SK-N-SH (cell line): ENCODE measurements around the gene SPEG. TPM values are rescaled to one million over a fixed set of nuclear protein-coding genes. Genes with fewer than 3 reads are reported as not detected.

Experiments used
- CTCF ChIA-PET: fragments of 300-600, 350-600 bp; formaldehyde crosslinking; extraction: SDS; loops from one replicate; lab custom pipeline; 2021; lab: Yijun Ruan, JAX
- POLR2A ChIA-PET: fragments of 350-600 bp; sonication (Branson Sonifier 250); formaldehyde crosslinking; extraction: SDS; loops from one replicate; lab custom pipeline; 2020; ENCODE audit warnings: antibody characterized with exemption, inconsistent platforms; lab: Yijun Ruan, JAX
- DNase-seq: peaks from one replicate; pipeline ENCODE4 v3.0.0; 2012
- H2AFZ ChIP-seq: fragments of 200-600 bp; sonication (generic); 2 replicates; pipeline ENCODE4 v1.8.1; 2016; ENCODE audit warnings: antibody characterized with exemption, mild to moderate bottlenecking, low read depth
- H3F3A ChIP-seq: fragments of 200-600 bp; sonication (generic); replicated peaks from 2 replicates; pipeline ENCODE3; 2016; ENCODE audit warnings: antibody characterized with exemption, mild to moderate bottlenecking; ENCODE audit not compliant: insufficient read depth
- H3K27ac ChIP-seq, 2 experiments: fragments of 200-500 bp in 1 of 2; fragments of 200-600 bp in 1 of 2; sonication (Bioruptor generic) in 1 of 2; sonication (generic), shearing (Covaris generic) in 1 of 2; 2 replicates each; pipeline versions ENCODE4 v1.5.1 to v1.6.1; 2014 to 2016; ENCODE audit warnings: low read depth in 2 of 2, inconsistent platforms in 1 of 2, low read length in 1 of 2, mild to moderate bottlenecking in 1 of 2, mixed read lengths in 1 of 2
- H3K27me3 ChIP-seq: fragments of 200-600 bp; sonication (generic), shearing (Covaris generic); 2 replicates; pipeline ENCODE4 v1.6.1; 2016; ENCODE audit warnings: mixed run types; ENCODE audit not compliant: insufficient read depth
- H3K36me3 ChIP-seq, 2 experiments: fragments of 200-500 bp in 1 of 2; fragments of 200-600 bp in 1 of 2; sonication (Bioruptor generic) in 1 of 2; sonication (generic) in 1 of 2; replicated peaks in 1 of 2; 2 replicates each; pipeline versions ENCODE3 to v1.5.1; 2014 to 2016; ENCODE audit warnings: low read length in 1 of 2, mild to moderate bottlenecking in 1 of 2; ENCODE audit not compliant: insufficient read depth in 2 of 2, control insufficient read depth in 1 of 2
- H3K4me1 ChIP-seq, 2 experiments: fragments of 200-500 bp in 1 of 2; fragments of 200-600 bp in 1 of 2; sonication (Bioruptor generic) in 1 of 2; sonication (generic), shearing (Covaris generic) in 1 of 2; 2 replicates each; pipeline versions ENCODE4 v1.5.1 to v1.6.1; 2014 to 2016; ENCODE audit warnings: low read depth in 1 of 2, low read length in 1 of 2, mixed run types in 1 of 2; ENCODE audit not compliant: insufficient read depth in 2 of 2, control insufficient read depth in 1 of 2
- H3K4me2 ChIP-seq: fragments of 200-600 bp; sonication (generic), shearing (Covaris generic); 2 replicates; pipeline ENCODE4 v1.6.1; 2017; ENCODE audit warnings: mixed run types
- H3K4me3 ChIP-seq, 2 experiments: fragments of 200-500 bp in 1 of 2; fragments of 200-600 bp in 1 of 2; sonication (Bioruptor generic) in 1 of 2; sonication (generic), shearing (Covaris generic) in 1 of 2; 2 replicates each; pipeline versions ENCODE4 v1.5.1 to v1.8.1; 2014 to 2016; ENCODE audit warnings: low read depth in 2 of 2, inconsistent platforms in 1 of 2, low read length in 1 of 2, mild to moderate bottlenecking in 1 of 2, mixed read lengths in 1 of 2, moderate library complexity in 1 of 2
- H3K79me2 ChIP-seq: fragments of 200-600 bp; sonication (generic); 2 replicates; pipeline ENCODE4 v1.8.1; 2017; ENCODE audit warnings: mild to moderate bottlenecking; ENCODE audit not compliant: insufficient read depth
- H3K9ac ChIP-seq: fragments of 200-600 bp; sonication (generic); 2 replicates; pipeline ENCODE4 v1.6.1; 2017; ENCODE audit warnings: mixed run types
- H3K9me2 ChIP-seq: fragments of 200-600 bp; sonication (generic); 2 replicates; pipeline ENCODE4 v1.6.1; 2017; ENCODE audit warnings: mixed run types
- H3K9me3 ChIP-seq: fragments of 200-600 bp; sonication (generic); 2 replicates; pipeline ENCODE4 v1.6.1; 2017; ENCODE audit warnings: mixed run types, mild to moderate bottlenecking, moderate library complexity
- H4K20me1 ChIP-seq: fragments of 200-600 bp; sonication (generic); 2 replicates; pipeline ENCODE4 v1.6.1; 2017; ENCODE audit warnings: mild to moderate bottlenecking, mixed run types; ENCODE audit not compliant: insufficient read depth
- CHD2 ChIP-seq: fragments of 150-350 bp; IDR thresholded peaks from 2 replicates; pipeline ENCODE4 v1.6.1; 2018; ENCODE audit warnings: low read length; ENCODE audit not compliant: partially characterized antibody
- ELF1 ChIP-seq: IDR thresholded peaks from 2 replicates; pipeline ENCODE4 v1.4.0; 2012
- EZH2phosphoT487 ChIP-seq: fragments of 200-600 bp; sonication (generic); IDR thresholded peaks from 2 replicates; pipeline ENCODE4 v1.6.1; 2017; ENCODE audit warnings: low read depth, mixed run types, mild to moderate bottlenecking, antibody characterized with exemption, moderate library complexity, borderline replicate concordance
- GABPA ChIP-seq: IDR thresholded peaks from 2 replicates; pipeline ENCODE4 v1.4.0; 2012; ENCODE audit warnings: low read depth, mild to moderate bottlenecking
- JUND ChIP-seq: IDR thresholded peaks from 2 replicates; pipeline ENCODE4 v1.4.0; 2012
- PBX3 ChIP-seq: IDR thresholded peaks from 2 replicates; pipeline ENCODE4; 2012
- POLR2AphosphoS5 ChIP-seq: IDR thresholded peaks from 2 replicates; pipeline ENCODE4 v1.6.1; 2012; ENCODE audit warnings: low read depth, low read length
- RCOR1 ChIP-seq: fragments of 150-350 bp; IDR thresholded peaks from 2 replicates; pipeline ENCODE4 v1.6.1; 2017; ENCODE audit warnings: antibody characterized with exemption, low read length
- REST ChIP-seq: IDR thresholded peaks from 2 replicates; pipeline ENCODE4 v1.6.1; 2012; ENCODE audit warnings: mild to moderate bottlenecking, low read depth, low read length, moderate library complexity
- RXRA ChIP-seq: IDR thresholded peaks from 2 replicates; pipeline ENCODE4 v1.4.0; 2012; ENCODE audit warnings: low read depth, mild to moderate bottlenecking, borderline replicate concordance
- SMC3 ChIP-seq: IDR thresholded peaks from 2 replicates; pipeline ENCODE4 v1.6.1; 2012; ENCODE audit warnings: low read depth, low read length, improper control_type of control experiment
- TCF12 ChIP-seq: IDR thresholded peaks from 2 replicates; pipeline ENCODE4 v1.4.0; 2012
- TEAD4 ChIP-seq: IDR thresholded peaks from 2 replicates; pipeline ENCODE4 v1.4.0; 2012; ENCODE audit warnings: mild to moderate bottlenecking, borderline replicate concordance; ENCODE audit not compliant: insufficient read depth
- YY1 ChIP-seq: IDR thresholded peaks from 2 replicates; pipeline ENCODE4 v1.4.0; 2012; ENCODE audit warnings: low read depth, mild to moderate bottlenecking
- WGBS: methylation state at CpG from one replicate; pipeline ENCODE4 v1.1.6; 2017; ENCODE audit warnings: low lambda C conversion rate; 5-methylcytosine and 5-hydroxymethylcytosine counted together
- polyA plus RNA-seq, 3 experiments: library from polyadenylated mRNA; depleted of rRNA; stranded (reverse); fragments of >200 nt; gene quantifications; 2 replicates each; pipeline ENCODE4 v1.2.3, GENCODE V29; 2012
- TF ChIP-seq, protein P1 (sequence below): fragments of 150-350 bp; IDR thresholded peaks from 2 replicates; pipeline ENCODE4 v1.6.1; 2017; ENCODE audit warnings: antibody characterized with exemption, low read length, low read depth, borderline replicate concordance

The SPEG gene
- polyA plus RNA-seq, 1 of the 3 experiments (the other 2 are of a cell fraction): 107 TPM

DNA sequence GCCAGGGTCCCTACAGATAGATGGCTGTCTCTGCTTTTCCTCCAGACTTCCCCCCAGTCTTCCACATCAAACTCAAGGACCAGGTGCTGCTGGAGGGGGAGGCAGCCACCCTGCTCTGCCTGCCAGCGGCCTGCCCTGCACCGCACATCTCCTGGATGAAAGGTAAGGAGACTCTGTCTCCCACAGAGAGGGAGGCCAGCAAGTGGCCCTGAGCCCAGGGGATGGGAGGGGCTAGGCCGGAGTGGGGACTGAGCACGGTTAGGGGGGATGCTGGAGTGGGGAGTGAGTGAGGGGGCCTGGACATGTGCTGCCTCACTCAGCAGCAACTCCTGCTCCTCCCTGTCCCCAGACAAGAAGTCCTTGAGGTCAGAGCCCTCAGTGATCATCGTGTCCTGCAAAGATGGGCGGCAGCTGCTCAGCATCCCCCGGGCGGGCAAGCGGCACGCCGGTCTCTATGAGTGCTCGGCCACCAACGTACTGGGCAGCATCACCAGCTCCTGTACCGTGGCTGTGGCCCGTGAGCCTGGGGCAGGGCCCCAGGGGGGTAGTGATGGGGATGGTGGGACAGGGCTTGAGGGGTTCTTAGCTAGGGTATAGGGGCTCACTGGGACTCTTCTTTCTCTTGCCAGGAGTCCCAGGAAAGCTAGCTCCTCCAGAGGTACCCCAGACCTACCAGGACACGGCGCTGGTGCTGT lies 53.7 kb downstream of the SPEG start:
- POLR2A ChIA-PET: no interaction called here
- TF ChIP-seq CHD2 (no peak), EZH2phosphoT487 (no peak), SMC3 (no peak), JUND (no peak), RXRA (no peak), TCF12 (no peak), POLR2AphosphoS5 (no peak), PBX3 (no peak)
- Histone ChIP-seq H3K4me3 (no peak overlapping the region), H3F3A (no peaks in the 10 kb centered on the region), H3K4me1 (peaks cover 0 to 7% of the 10 kb centered on the region in 2 experiments; a peak in 1 of 4 replicates), H3K9me3 (no peaks in the 10 kb centered on the region), H3K79me2 (no peaks in the 10 kb centered on the region), H3K27me3 (no peaks in the 10 kb centered on the region), H3K36me3 (peaks cover 6 to 32% of the 10 kb centered on the region in 2 experiments), H4K20me1 (no peaks in the 10 kb centered on the region), H3K9ac (no peak overlapping the region), H3K27ac (no peak overlapping the region), H2AFZ (no peak overlapping the region), H3K4me2 (no peak overlapping the region), H3K9me2 (no peaks in the 10 kb centered on the region)
- CTCF ChIA-PET: interaction anchor here (1.2 to 62.1 kb wide), 3 partner anchors 6 to 42 kb away, joined by 4 to 2824 read pairs (median 2824); partner anchors contain the start of genes ASIC4, CHPF, GMPPA and TMEM198
- DNase-seq: no peak
- WGBS: 95% methylated on average over 7 of the region's 17 CpGs

GRCh38 chr2:219488844-219489194 lies 54.2 kb downstream of the SPEG start:
- H3K4me1 ChIP-seq: peaks cover 0 to 7% of the 10 kb centered on the region in 2 experiments; a peak in 1 of 4 replicates
- H3K36me3 ChIP-seq: peaks cover 6 to 30% of the 10 kb centered on the region in 2 experiments
- H4K20me1 ChIP-seq: no peaks in the 10 kb centered on the region
- no peaks in the 10 kb centered on the region for H3K9me3 ChIP-seq
- no peak overlapping the region for H3K4me2 ChIP-seq
- H3K9me2 ChIP-seq: no peaks in the 10 kb centered on the region
- no peak for DNase-seq
- H3K79me2 ChIP-seq: no peaks in the 10 kb centered on the region
- no peaks in the 10 kb centered on the region for H3K27me3 ChIP-seq
- H2AFZ ChIP-seq: no peak overlapping the region
- no peak overlapping the region for H3K4me3 ChIP-seq
- ChIA-PET CTCF (interaction anchor here (1.2 to 62.1 kb wide), 3 partner anchors 6 to 42 kb away, joined by 4 to 2824 read pairs (median 2824); partner anchors contain the start of genes ASIC4, CHPF, GMPPA and TMEM198), POLR2A (no interaction called here)
- TF ChIP-seq RXRA: no peak
- H3K27ac ChIP-seq: no peak overlapping the region
- WGBS: 92% methylated on average over 11 of the region's 14 CpGs
- no peaks in the 10 kb centered on the region for H3F3A ChIP-seq
- no peak overlapping the region for H3K9ac ChIP-seq

DNA sequence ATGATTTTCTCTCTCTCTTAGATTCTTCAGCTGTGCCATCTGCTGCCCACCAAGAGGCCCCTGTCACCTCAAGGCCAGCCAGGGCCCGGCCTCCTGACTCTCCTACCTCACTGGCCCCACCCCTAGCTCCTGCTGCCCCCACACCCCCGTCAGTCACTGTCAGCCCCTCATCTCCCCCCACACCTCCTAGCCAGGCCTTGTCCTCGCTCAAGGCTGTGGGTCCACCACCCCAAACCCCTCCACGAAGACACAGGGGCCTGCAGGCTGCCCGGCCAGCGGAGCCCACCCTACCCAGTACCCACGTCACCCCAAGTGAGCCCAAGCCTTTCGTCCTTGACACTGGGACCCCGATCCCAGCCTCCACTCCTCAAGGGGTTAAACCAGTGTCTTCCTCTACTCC lies 54.7 kb downstream of the SPEG start:
- H2AFZ ChIP-seq: no peak overlapping the region
- H3F3A ChIP-seq: no peaks in the 10 kb centered on the region
- no peaks in the 10 kb centered on the region for H3K9me3 ChIP-seq
- WGBS: 88% methylated on average over 7 of the region's 9 CpGs
- DNase-seq: no peak
- H3K79me2 ChIP-seq: no peaks in the 10 kb centered on the region
- ChIA-PET CTCF (interaction anchor here (1.2 to 62.1 kb wide), 3 partner anchors 5 to 43 kb away, joined by 4 to 2824 read pairs (median 2824); partner anchors contain the start of genes ASIC4, CHPF, GMPPA and TMEM198), POLR2A (no interaction called here)
- H3K4me1 ChIP-seq: peaks cover 0 to 7% of the 10 kb centered on the region in 2 experiments; a peak in 1 of 4 replicates
- no peak overlapping the region for H3K9ac ChIP-seq
- H3K27ac ChIP-seq: no peak overlapping the region
- H3K36me3 ChIP-seq: peaks cover 6 to 26% of the 10 kb centered on the region in 2 experiments
- no peak overlapping the region for H3K4me2 ChIP-seq
- H4K20me1 ChIP-seq: no peaks in the 10 kb centered on the region
- no peaks in the 10 kb centered on the region for H3K27me3 ChIP-seq
- no peak overlapping the region for H3K4me3 ChIP-seq
- no peaks in the 10 kb centered on the region for H3K9me2 ChIP-seq
- TF ChIP-seq, protein P1, sequence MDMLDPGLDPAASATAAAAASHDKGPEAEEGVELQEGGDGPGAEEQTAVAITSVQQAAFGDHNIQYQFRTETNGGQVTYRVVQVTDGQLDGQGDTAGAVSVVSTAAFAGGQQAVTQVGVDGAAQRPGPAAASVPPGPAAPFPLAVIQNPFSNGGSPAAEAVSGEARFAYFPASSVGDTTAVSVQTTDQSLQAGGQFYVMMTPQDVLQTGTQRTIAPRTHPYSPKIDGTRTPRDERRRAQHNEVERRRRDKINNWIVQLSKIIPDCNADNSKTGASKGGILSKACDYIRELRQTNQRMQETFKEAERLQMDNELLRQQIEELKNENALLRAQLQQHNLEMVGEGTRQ: no peak
- no peak for TF ChIP-seq RCOR1
- no peak for TF ChIP-seq ELF1
- TF ChIP-seq YY1: no peak
- no peak for TF ChIP-seq GABPA
- TF ChIP-seq REST: no peak
- no peak for TF ChIP-seq TEAD4
